Liver (tissue), 9 donors: Measurements from ENCODE around the gene KIAA1217. TPM values are rescaled to one million over a fixed set of nuclear protein-coding genes. Genes with fewer than 3 reads are reported as not detected.
A peak's percentile ranks its signal among the peaks of the same experiment; 100 is the strongest.

Source experiments
- DNase-seq: peaks from one replicate; pipeline ENCODE4 v3.0.0-alpha.2; 2017; ENCODE audit warnings: low spot score
- H3K27ac ChIP-seq, 2 donors: one replicate each; pipeline ENCODE4 v1.7.0; 2013; ENCODE audit warnings: inconsistent platforms in 2 of 2, low read length in 2 of 2, control low read depth in 1 of 2, low read depth in 1 of 2, mild to moderate bottlenecking in 1 of 2
- H3K27me3 ChIP-seq, 4 donors: one replicate each; pipeline versions ENCODE4 v1.6.1 to v1.7.0; 2013; ENCODE audit warnings: low read length in 3 of 4, inconsistent platforms in 1 of 4, mild to moderate bottlenecking in 1 of 4, moderate library complexity in 1 of 4; ENCODE audit not compliant: control insufficient read depth in 4 of 4, insufficient read depth in 4 of 4
- H3K36me3 ChIP-seq, 4 donors: one replicate each; pipeline versions ENCODE4 v1.6.1 to v1.7.0; 2013; ENCODE audit warnings: low read length in 3 of 4, mild to moderate bottlenecking in 3 of 4, low read depth in 1 of 4, moderate library complexity in 1 of 4; ENCODE audit not compliant: control insufficient read depth in 4 of 4, insufficient read depth in 3 of 4
- H3K4me1 ChIP-seq, 4 donors: one replicate each; pipeline versions ENCODE4 v1.6.1 to v1.7.0; 2013; ENCODE audit warnings: low read length in 3 of 4, mild to moderate bottlenecking in 3 of 4, moderate library complexity in 1 of 4; ENCODE audit not compliant: control insufficient read depth in 4 of 4, insufficient read depth in 4 of 4
- H3K4me3 ChIP-seq, 3 donors: one replicate each; pipeline versions ENCODE4 v1.6.1 to v1.7.0; 2013; ENCODE audit warnings: low read length in 3 of 3, control low read depth in 1 of 3, low read depth in 1 of 3, mild to moderate bottlenecking in 1 of 3
- H3K9ac ChIP-seq, 2 donors: one replicate each; pipeline ENCODE4 v1.7.0; 2013; ENCODE audit warnings: low read length in 2 of 2, mild to moderate bottlenecking in 2 of 2, moderate library complexity in 2 of 2, control low read depth in 1 of 2, low read depth in 1 of 2
- H3K9me3 ChIP-seq, 4 donors: one replicate each; pipeline versions ENCODE4 v1.6.1 to v1.7.0; 2013; ENCODE audit warnings: low read length in 3 of 4; ENCODE audit not compliant: control insufficient read depth in 4 of 4
- EGR1 ChIP-seq, 2 donors: IDR thresholded peaks; 2 replicates each; pipeline ENCODE4 v1.6.1; 2016 to 2018; ENCODE audit warnings: antibody characterized with exemption in 2 of 2, low read depth in 2 of 2
- FOXA1 ChIP-seq: IDR thresholded peaks from 2 replicates; pipeline ENCODE4 v1.6.1; 2016; ENCODE audit warnings: antibody characterized with exemption
- GABPA ChIP-seq, 2 donors: IDR thresholded peaks in 1 of 2; conservative IDR thresholded peaks in 1 of 2; 2 replicates each; pipeline ENCODE4 v1.6.1; 2016; ENCODE audit warnings: antibody characterized with exemption in 2 of 2, mild to moderate bottlenecking in 1 of 2, moderate library complexity in 1 of 2
- HNF4A ChIP-seq, 2 donors: conservative IDR thresholded peaks; 2 replicates each; pipeline ENCODE4 v1.6.1; 2016; ENCODE audit warnings: antibody characterized with exemption in 2 of 2, mild to moderate bottlenecking in 2 of 2
- HNF4G ChIP-seq: IDR thresholded peaks from 2 replicates; pipeline ENCODE4 v1.6.1; 2016; ENCODE audit warnings: antibody characterized with exemption
- JUND ChIP-seq, 2 donors: IDR thresholded peaks; 2 replicates each; pipeline ENCODE4 v1.6.1; 2016; ENCODE audit warnings: antibody characterized with exemption in 2 of 2
- NR2F2 ChIP-seq: IDR thresholded peaks from 2 replicates; pipeline ENCODE4 v1.6.1; 2016; ENCODE audit warnings: antibody characterized with exemption
- RAD21 ChIP-seq, 2 donors: IDR thresholded peaks; 2 replicates each; pipeline ENCODE4 v1.6.1; 2016; ENCODE audit warnings: antibody characterized with exemption in 2 of 2, mild to moderate bottlenecking in 2 of 2
- RXRA ChIP-seq, 2 donors: IDR thresholded peaks; 2 replicates each; pipeline ENCODE4 v1.6.1; 2017 to 2018; ENCODE audit warnings: antibody characterized with exemption in 2 of 2, mild to moderate bottlenecking in 1 of 2
- TAF1 ChIP-seq: conservative IDR thresholded peaks from 2 replicates; pipeline ENCODE4 v1.6.1; 2016; ENCODE audit warnings: antibody characterized with exemption, mild to moderate bottlenecking
- WGBS: extraction: QIAGEN DNeasy Blood & Tissue Kit; methylation state at CpG from one replicate; pipeline ENCODE4 v1.1.7; 2013; 5-methylcytosine and 5-hydroxymethylcytosine counted together
- polyA plus RNA-seq, 2 donors: library from polyadenylated mRNA; stranded (reverse) in 1 of 2; unstranded in 1 of 2; fragments of 200-250 nt in 1 of 2; fragments of >200 nt in 1 of 2; fragmentation: Nextera tagmentation in 1 of 2; extraction: Ambion mirVana in 1 of 2; gene quantifications; one replicate each; pipeline versions ENCODE4 v1.2.1 to v1.2.3, GENCODE V29; 2013 to 2015
- total RNA-seq, 2 donors: library from RNA; depleted of rRNA; stranded (reverse); fragments of >200 nt; gene quantifications; one replicate each; pipeline ENCODE4 v1.2.3, GENCODE V29; 2014
- TF ChIP-seq, protein P1 (sequence below): fragments of 150-350 bp; IDR thresholded peaks from 2 replicates; pipeline ENCODE4 v1.5.1; 2017; ENCODE audit warnings: improper control_type of control experiment, low read depth, low read length; ENCODE audit not compliant: missing input control
- TF ChIP-seq, protein P2 (sequence below): IDR thresholded peaks from 2 replicates; pipeline ENCODE4 v1.6.1; 2016; ENCODE audit warnings: antibody characterized with exemption
- TF ChIP-seq, protein P3 (sequence below): IDR thresholded peaks from 2 replicates; pipeline ENCODE4 v1.6.1; 2016; ENCODE audit warnings: antibody characterized with exemption
- TF ChIP-seq, protein P4 (sequence below): IDR thresholded peaks from 2 replicates; pipeline ENCODE4 v1.6.1; 2016; ENCODE audit warnings: antibody characterized with exemption, mild to moderate bottlenecking
- donor health status: healthy.
- donor health status: healthy.
- donor health status: healthy.
- donor health status: healthy.
- donor health status: healthy.

Gene KIAA1217
- total and polyA plus RNA-seq, 4 donors: 4.5 to 12.8 (median 6.8) TPM

DNA sequence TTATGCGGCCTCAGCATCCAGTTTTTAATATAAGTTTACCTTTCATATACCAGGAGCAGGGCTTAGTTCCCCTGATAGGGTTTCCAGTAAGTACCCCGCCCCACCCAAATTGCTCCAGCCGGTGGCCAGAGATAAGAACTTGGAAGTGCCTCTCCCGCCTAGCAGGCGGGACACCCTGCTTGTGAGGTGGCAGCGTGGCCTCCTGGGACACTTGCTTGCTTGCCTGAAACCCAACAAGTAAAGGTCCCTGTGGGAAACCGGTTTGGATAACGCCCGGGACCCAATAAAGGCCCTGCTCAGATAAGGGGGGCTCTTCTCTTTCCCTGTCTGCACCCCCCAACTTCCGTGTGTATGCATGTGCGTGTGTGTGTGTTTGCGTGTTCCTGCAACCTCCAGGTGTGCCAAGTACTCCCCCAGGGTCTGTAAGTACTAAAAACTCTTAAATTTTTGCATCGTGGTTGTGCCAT is 360.4 kb downstream of the KIAA1217 start:
- H3K4me3 ChIP-seq: no peak overlapping the region
- H3K9ac ChIP-seq: no peak overlapping the region
- peak; percentile 86 for DNase-seq
- no peaks in the 10 kb centered on the region for H3K36me3 ChIP-seq
- no peak overlapping the region for H3K27ac ChIP-seq
- 84% methylated on average over 13 of the region's 13 CpGs for WGBS
- TF ChIP-seq, protein P1, sequence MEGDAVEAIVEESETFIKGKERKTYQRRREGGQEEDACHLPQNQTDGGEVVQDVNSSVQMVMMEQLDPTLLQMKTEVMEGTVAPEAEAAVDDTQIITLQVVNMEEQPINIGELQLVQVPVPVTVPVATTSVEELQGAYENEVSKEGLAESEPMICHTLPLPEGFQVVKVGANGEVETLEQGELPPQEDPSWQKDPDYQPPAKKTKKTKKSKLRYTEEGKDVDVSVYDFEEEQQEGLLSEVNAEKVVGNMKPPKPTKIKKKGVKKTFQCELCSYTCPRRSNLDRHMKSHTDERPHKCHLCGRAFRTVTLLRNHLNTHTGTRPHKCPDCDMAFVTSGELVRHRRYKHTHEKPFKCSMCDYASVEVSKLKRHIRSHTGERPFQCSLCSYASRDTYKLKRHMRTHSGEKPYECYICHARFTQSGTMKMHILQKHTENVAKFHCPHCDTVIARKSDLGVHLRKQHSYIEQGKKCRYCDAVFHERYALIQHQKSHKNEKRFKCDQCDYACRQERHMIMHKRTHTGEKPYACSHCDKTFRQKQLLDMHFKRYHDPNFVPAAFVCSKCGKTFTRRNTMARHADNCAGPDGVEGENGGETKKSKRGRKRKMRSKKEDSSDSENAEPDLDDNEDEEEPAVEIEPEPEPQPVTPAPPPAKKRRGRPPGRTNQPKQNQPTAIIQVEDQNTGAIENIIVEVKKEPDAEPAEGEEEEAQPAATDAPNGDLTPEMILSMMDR: no peak
- TF ChIP-seq NR2F2 (no peak), EGR1 (IDR thresholded peaks at IDR 0.05; ENCODE audit: low read depth in 2 of 2) (no peak), HNF4G (no peak)
- H3K4me1 ChIP-seq: no peaks in the 10 kb centered on the region
- no peaks in the 10 kb centered on the region for H3K9me3 ChIP-seq
- H3K27me3 ChIP-seq: no peaks in the 10 kb centered on the region

DNA sequence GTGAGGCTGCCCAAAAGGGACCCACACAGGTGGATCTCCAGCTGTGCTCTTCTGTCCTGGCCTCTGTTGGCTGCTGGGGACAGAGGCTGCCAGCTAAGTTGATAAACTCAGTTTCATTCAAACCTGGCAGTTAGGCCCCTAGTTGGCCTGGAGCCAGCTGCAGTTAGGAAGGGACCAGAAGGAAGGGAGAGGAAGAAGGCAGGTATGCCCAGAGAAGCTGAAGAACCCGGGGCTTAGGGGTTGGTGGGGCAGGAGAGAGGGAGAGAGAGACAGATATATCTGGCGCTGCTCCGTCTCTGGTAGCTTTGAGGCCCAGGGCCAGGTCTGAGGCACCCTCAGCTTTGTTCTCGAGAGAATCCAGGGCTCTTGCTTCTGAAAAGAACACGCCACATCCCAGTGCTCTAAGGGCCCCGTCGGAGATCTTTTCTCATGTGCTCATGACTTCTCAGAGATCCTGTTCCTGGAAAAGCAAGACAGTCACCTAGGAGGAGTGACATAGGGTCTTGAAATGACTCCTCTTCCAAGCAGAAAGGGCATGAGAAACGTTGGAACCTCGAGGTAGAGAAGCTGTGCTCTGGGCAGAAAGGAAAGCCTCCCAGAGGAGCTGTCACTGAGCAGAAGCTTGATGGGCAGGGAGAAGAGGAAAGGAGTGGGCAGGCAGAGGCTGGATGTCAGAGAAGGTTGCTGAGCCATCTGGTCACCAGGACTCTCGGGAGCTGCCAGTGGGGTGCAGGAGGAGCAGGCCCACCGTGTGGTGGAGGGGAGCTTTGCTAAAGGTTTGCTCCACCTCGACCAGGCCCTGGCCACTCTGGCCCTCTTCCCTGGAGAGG is 361.1 kb downstream of the KIAA1217 start:
- Histone ChIP-seq H3K4me1 (no peaks in the 10 kb centered on the region), H3K27ac (no peak overlapping the region), H3K4me3 (no peak overlapping the region), H3K9me3 (no peaks in the 10 kb centered on the region), H3K27me3 (no peaks in the 10 kb centered on the region), H3K9ac (no peak overlapping the region), H3K36me3 (no peaks in the 10 kb centered on the region)
- TF ChIP-seq, protein P2, sequence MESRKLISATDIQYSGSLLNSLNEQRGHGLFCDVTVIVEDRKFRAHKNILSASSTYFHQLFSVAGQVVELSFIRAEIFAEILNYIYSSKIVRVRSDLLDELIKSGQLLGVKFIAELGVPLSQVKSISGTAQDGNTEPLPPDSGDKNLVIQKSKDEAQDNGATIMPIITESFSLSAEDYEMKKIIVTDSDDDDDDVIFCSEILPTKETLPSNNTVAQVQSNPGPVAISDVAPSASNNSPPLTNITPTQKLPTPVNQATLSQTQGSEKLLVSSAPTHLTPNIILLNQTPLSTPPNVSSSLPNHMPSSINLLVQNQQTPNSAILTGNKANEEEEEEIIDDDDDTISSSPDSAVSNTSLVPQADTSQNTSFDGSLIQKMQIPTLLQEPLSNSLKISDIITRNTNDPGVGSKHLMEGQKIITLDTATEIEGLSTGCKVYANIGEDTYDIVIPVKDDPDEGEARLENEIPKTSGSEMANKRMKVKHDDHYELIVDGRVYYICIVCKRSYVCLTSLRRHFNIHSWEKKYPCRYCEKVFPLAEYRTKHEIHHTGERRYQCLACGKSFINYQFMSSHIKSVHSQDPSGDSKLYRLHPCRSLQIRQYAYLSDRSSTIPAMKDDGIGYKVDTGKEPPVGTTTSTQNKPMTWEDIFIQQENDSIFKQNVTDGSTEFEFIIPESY: no peak
- no peak for TF ChIP-seq JUND (IDR thresholded peaks at IDR 0.05)
- TF ChIP-seq RXRA (IDR thresholded peaks at IDR 0.05): no peak
- no peak for TF ChIP-seq NR2F2
- TF ChIP-seq, protein P1: no peak
- TF ChIP-seq HNF4G: no peak
- no peak for TF ChIP-seq RAD21 (IDR thresholded peaks at IDR 0.05)
- TF ChIP-seq, protein P3, sequence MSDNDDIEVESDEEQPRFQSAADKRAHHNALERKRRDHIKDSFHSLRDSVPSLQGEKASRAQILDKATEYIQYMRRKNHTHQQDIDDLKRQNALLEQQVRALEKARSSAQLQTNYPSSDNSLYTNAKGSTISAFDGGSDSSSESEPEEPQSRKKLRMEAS: no peak
- TF ChIP-seq EGR1 (IDR thresholded peaks at IDR 0.05; ENCODE audit: low read depth in 2 of 2): no peak
- no peak for TF ChIP-seq TAF1
- no peak for TF ChIP-seq FOXA1
- TF ChIP-seq GABPA (IDR thresholded peaks at IDR 0.05 in 1 of 2, conservative IDR thresholded peaks at IDR 0.05 in 1 of 2): no peak
- no peak for TF ChIP-seq HNF4A (conservative IDR thresholded peaks at IDR 0.05)
- TF ChIP-seq, protein P4, sequence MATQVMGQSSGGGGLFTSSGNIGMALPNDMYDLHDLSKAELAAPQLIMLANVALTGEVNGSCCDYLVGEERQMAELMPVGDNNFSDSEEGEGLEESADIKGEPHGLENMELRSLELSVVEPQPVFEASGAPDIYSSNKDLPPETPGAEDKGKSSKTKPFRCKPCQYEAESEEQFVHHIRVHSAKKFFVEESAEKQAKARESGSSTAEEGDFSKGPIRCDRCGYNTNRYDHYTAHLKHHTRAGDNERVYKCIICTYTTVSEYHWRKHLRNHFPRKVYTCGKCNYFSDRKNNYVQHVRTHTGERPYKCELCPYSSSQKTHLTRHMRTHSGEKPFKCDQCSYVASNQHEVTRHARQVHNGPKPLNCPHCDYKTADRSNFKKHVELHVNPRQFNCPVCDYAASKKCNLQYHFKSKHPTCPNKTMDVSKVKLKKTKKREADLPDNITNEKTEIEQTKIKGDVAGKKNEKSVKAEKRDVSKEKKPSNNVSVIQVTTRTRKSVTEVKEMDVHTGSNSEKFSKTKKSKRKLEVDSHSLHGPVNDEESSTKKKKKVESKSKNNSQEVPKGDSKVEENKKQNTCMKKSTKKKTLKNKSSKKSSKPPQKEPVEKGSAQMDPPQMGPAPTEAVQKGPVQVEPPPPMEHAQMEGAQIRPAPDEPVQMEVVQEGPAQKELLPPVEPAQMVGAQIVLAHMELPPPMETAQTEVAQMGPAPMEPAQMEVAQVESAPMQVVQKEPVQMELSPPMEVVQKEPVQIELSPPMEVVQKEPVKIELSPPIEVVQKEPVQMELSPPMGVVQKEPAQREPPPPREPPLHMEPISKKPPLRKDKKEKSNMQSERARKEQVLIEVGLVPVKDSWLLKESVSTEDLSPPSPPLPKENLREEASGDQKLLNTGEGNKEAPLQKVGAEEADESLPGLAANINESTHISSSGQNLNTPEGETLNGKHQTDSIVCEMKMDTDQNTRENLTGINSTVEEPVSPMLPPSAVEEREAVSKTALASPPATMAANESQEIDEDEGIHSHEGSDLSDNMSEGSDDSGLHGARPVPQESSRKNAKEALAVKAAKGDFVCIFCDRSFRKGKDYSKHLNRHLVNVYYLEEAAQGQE: no peak
- peak; percentile 69 for DNase-seq
- 84% methylated on average over 12 of the region's 12 CpGs for WGBS
